ENCODE results near the gene IRGQ.
"Not testable (repeated sequence)": the region's sequence is repeated elsewhere in the genome, so short reads cannot be mapped to it uniquely, and the experiment has no call there.

The IRGQ gene

DNA sequence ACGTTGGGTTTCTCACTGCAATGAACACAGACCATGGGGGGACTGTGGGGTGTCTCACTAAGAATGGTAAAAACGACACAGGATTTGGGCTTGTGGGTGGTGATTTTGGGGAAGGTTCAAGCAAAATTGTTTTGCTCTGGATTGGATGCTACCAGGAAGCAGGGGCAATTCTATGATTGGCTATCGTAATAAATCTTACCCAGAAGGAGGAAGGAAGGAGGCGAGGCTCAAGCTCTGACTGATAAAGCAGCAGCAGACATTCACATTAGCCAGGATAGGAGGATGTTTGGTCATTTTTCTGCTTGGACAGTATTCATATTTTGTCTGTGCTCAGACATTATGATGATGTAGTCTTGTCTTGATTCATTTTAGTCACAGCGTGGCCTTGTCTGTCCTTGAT lies 1.9 kb upstream of the IRGQ start:
- DNase-seq: no peak

- no peak for DNase-seq
These were observed 1.0 kb upstream of the IRGQ start for GRCh38 chr19:43596842-43597461.

DNA sequence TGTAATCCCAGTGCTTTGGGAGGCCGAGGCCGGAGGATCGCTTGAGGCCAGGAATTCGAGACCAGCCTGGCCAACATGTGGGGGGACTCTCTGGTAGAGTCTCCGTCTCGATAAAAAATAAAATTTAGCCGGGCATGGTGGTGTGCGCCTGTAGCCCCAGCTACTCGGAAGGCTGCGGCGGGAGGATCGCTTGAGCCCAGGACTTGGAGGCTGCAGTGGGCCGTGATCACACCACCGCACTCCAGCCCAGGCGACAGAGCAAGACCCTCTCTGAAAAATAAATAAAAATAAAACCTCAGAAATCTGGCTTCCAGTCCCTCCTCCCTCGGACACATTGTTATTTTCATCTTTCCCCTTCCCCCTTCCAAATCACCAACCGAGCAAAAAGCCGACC lies 332 bp downstream of the IRGQ start:
- peak; percentile 32 for DNase-seq

- DNase-seq: no peak
These were observed 977 bp downstream of the IRGQ start for GRCh38 chr19:43594710-43595604.

DNA sequence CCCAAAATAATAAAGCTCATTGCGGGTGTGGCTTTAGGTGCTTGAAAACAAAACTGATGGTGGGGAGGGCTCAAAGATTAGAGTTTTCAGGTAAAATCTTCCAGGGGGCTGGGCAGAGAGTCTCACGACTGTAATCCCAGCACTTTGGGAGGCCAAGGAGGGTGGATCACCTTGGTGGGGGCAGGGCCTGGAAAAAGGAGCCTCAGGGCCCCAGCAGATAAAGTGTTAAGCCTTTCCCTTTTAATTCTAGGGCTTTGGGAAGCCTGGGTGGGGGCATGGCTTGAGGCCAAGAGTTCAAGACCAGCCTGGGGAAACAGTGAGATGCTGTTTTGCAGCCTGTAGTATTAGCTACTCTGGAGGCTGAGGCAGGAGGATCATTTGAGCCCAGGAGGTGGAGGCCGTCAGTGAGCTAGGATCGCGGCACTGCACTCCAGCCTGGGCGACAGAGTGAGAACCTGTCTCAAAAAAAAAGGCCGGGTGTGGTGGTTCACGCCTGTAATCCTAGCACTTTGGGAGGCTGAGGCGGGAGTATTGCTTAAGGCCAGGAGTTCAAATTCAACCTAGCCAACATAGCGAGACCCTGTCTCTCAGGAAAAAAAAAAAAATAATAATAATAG lies 1.7 kb downstream of the IRGQ start:
- no peak for DNase-seq

DNA sequence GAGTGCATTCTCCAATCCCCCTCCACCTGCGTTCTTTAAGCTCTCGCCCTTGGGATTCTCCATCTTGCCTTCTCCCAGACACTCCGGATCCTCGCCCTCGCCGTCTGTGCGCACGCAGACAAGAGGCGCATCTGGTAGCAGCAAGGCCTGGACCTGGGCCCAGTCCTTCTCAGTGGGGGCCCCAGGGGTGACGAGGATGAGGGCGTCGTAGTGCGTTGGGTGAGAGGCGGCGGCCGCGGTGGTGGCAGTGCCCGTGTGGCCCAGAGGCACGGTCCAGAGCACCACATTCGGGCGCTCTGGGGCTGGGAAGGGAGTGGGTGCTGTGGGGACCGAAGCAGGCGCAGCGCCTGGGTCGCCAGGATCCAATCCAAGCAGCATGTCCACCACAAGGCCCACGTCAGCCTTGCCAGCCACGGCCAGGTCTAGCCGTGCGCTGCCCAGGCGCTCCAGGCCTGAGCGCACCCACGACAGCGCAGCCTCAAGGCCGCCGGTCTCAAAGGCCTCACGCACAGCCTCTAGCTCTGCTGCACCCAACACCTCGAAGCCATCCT lies 3.1 kb downstream of the IRGQ start:
- no peak for DNase-seq

DNA sequence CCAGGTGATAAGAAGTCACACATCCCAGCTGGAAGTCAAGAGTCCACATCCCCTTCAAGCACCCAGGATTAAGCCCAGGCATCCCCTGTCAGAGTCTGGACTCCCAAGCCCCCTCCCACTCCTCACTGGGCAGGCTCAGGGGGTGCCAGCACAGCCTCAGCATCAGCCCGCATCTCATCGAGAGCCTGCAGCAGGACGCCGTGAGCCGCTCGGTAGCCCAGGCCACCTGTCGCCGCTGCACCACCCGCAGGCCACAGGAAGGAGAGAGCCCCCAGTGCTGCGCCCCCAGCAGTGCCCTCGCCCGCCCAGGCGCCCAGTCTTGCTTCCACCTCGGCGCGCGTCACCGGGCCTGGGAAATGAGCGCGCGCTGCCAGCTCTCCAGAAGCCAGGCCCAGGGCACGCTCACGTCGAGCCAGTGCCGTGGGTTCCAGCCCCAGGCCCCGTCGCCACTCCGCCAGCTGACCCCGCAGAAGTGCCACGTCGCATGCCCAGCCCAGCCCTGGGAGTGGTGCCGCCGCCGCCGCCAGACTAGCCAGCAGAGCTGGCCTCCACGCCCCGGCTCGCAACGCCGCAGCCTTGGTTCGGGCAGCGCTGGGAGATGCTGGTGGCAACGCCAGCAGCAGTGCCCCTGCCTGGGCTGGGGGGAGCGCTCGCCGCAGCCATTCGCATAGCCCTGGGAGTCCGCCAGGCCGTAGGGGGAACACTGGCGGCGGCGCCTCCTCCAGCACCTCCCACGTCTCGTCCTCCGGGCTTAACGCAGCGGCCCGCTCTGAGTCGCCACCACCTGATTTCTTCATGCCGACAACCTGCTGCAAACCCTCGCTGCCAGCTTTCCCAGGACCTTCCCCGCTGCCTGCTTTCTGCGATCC lies 3.8 kb downstream of the IRGQ start:
- DNase-seq: no peak

GRCh38 chr19:43589678-43590077 lies 6.3 kb downstream of the IRGQ start:
- DNase-seq: no peak

GRCh38 chr19:43589277-43589676 lies 6.7 kb downstream of the IRGQ start:
- DNase-seq: no peak

DNA sequence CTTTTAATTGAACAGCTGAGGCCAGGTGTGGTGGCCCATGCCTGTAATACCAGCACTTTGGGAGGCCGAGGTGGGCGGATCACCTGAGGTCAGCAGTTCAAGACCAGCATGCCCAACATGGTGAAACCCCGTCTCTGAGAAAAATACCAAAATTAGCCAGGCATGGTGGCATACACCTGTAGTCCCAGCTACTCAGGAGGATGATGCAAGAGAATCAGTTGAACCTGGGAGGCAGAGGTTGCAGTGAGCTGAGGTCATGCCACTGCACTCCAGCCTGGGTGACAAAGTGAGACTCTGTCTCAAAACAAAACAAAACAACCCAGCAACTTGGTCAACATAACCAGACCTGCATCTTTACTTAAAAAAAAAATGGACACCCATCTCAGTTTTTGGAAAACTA lies 8.9 kb downstream of the IRGQ start:
- not testable (repeated sequence) for DNase-seq

DNA sequence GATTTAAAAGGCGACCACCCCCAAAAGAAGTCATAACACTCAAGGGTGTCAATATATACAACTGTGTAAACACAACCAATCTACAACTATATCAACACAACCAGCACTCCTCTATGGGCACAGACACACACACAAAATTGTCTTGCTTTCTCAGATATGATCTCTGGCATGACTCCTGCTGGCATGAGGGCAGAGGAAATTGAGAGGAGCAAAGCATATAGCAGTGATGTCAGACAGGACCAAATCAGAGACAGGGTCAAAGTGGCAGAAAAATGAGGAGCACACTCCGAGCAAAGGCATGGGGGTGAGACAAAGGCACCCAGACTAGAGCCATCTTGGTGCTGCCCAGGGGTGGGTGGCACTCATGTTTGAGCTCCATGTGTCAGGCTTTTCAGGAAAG lies 9.6 kb downstream of the IRGQ start:
- DNase-seq: no peak

DNA sequence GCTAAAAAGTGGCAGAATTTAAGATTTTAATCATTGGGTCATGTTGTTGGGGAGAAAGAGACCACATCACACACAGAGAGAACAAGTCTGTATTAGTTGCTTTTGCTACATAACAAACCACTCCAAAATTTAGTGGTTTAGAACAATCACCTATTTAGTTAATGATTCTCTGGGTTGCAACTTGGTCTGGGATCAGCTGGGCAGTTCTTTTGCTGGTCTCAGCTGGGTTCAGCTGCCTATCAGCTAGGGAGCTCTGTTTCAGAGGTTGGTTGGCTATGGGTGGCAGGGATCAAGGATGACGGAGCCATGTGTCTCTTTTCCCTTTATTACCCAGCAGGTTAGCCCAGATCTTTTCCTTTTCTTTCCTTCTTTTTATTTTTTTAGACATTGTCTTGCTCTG lies 11.4 kb downstream of the IRGQ start:
- DNase-seq: no peak

DNA sequence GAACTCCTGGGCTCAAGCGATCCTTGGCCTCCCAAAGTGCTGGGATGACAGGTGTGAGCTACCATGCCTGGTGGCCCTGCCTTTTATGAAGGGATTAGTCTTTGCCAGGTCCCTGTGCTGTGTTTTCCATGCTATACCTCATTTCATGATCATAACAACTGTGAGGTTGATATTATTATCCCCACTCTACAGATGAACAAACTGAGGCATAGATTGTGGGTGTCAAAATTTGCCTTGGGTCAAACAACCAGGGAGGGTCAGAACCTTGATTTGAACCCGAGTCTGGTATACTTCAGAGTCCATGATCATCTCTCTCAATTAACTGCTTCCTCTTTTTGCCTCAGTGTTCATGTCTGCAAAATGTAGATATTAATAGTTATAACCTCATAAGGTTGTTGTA lies 13.4 kb downstream of the IRGQ start:
- DNase-seq: no peak

DNA sequence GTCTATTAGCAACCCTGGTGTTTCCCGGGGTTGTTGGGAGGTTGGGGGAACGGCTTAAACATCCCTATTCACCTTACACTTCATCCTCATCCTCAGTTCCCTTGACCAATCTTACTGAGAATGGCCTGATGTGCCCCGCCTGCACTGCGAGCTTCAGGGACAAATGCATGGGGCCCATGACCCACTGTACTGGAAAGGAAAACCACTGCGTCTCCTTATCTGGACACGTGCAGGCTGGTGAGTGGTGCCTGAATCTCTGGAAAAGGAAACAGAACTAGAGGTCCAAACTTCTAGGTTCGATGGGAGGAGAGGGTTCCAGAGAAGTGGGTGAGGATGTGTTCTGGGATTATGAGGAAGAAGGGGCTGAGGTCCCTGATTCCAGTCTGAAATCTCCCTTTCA lies 14.5 kb downstream of the IRGQ start:
- DNase-seq: no peak

DNA sequence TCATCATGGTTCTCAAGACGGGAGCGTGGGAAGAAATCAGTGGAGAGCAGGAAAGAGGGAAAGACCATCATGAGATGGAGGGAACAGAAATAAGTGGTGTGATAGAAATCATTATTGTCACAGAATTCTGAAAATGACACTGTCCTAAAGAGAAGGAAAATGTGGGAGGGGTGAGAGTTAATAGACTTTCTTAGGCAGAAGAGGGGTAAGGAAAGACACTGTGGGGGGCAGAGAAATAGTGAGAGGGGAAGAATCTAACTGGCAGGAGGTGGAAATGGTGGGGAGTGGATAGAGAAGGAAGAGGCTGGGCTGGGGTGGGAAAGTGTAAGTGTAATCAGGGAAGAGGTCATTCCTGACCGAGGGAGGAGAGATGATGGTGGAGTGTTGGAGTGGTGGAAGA lies 17.1 kb downstream of the IRGQ start:
- DNase-seq: no peak

DNA sequence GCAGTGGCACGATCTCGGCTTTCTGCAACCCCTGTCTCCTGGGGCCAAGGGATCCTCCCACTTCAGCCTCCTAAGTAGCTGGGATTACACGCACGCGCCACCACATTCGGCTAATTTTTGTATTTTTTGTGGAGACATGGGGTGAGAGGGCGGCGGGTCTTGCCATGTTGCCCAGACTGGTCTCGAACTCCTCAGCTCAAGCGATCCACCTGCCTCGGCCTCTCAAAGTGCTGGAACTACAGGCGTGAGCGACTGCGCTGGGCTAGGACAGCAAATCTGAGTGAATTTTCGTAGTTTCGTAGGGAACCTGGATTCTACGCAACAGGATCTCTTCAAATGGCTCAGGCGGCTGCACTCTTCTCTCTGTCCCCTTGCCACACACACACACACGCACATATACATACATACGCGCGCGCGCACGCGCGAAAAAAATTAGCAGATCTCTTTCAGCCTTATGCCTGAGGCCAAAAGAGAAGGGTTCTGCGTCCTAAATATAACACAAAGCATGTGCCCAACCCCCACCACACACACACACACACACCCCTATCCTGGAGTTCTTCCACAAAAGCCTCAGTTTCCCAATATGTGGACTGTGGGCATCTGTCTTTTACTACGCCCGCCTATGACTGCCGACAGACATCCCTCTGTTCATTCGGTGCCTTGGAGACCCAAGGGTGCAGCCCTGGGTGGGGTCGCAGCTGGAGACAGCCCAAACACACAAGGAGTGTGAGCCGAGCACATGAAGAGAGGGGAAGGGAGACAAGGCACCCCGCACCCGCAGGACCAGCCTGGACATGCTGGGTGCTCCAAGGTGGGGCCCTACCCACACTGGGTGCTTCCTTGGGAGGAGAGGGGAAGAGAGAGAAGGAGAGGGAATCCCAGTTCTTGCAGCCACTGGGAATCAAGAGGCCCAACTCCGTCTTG lies 19.7 kb downstream of the IRGQ start:
- DNase-seq: no peak

GRCh38 chr19:43575156-43575950 lies 20.6 kb downstream of the IRGQ start, which contains the start of the genes PINLYP and XRCC1:
PINLYP (plus strand) TSS chr19:43575801; CDS start chr19:43577192, 1,391 bp downstream.
XRCC1 (minus strand) TSS chr19:43575527; CDS start chr19:43575458, 69 bp downstream.
- DNase-seq: peak; percentile 96

GRCh38 chr19:43574424-43575155 lies 21.3 kb downstream of the IRGQ start:
- no peak for DNase-seq

DNA sequence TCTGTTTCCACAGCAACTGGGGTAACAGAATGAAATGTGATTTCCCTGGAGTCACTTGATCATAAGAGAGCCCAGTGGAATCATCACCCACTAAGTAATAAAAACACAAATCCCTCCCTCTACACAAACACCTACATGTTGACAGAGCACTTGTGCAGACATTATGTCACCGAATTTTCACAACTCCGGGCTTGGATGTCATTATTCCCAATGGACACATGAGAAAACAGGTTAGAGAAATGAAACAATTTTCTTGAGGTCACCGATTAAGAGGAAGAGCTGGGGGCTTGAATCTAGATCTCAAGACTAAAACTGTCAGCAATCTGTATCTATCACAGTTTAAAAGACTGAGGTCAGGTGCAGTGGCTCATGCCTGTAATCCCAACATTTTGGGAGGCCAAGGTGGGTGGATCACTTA lies 23.8 kb downstream of the IRGQ start:
- no peak for DNase-seq
